HG03095 (cell line): Measurements from ENCODE around the gene GRIK3.
"Not testable (repeated sequence)": the region's sequence is repeated elsewhere in the genome, so short reads cannot be mapped to it uniquely, and the experiment has no call there.

ENCODE experiments used
- ATAC-seq: cut with Tn5 transposase; IDR thresholded peaks from one replicate; pipeline ENCODE4 v1.9.1; 2021; ENCODE audit warnings: moderate library complexity; ENCODE audit not compliant: unreplicated experiment

Gene GRIK3

GRCh38 chr1:37034121-37035013, at the start of gene GRIK3:
TSS of gene GRIK3 (minus strand) at chr1:37034515. CDS start at chr1:37034108, 407 bp downstream.
- ATAC-seq = no peak

DNA sequence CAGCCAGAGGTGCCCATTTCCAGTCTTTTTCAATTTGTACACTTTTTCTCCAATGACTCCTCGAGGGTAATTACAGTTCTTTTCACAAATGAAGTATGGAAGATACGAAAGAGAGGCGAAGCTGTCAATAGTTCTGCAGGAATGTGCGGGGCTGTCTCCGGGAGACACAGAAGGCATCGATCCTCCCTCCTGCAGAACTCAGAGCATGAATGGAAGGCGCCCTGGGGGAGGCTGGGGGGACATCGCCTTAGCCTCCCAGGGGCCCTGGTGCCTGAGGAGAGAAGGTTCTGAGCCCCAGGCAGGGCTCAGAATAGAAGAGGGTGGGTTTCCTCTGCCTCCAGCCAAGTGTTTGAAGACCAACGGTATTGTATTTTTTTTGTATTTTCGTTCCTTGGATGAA, 49.7 kb upstream of the GRIK3 start:
- ATAC-seq = no peak

DNA sequence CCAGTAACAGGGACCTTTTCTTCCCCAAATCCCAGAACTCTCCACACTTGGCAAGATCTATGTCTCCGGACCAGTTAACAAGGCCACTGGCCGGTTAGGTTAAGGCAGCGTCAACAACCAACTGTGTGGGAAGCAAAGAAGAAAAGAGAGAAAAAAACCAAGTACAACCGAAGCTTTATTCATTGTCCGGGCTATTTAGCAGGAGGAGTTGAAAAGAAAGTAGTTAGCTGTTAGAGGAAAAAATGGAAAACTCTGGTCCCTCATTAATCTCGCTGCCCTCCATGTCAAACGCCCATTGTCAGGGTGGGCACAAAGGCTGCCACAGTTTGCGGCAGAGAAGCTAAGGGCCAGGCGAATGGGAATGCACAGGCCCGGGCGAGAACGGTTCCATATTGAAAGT, 49.3 kb upstream of the GRIK3 start:
- no peak for ATAC-seq

GRCh38 chr1:37080296-37080986, 46.1 kb upstream of the GRIK3 start:
- ATAC-seq = not testable (repeated sequence)

GRCh38 chr1:37078866-37079265, 44.6 kb upstream of the GRIK3 start:
- ATAC-seq = no peak

DNA sequence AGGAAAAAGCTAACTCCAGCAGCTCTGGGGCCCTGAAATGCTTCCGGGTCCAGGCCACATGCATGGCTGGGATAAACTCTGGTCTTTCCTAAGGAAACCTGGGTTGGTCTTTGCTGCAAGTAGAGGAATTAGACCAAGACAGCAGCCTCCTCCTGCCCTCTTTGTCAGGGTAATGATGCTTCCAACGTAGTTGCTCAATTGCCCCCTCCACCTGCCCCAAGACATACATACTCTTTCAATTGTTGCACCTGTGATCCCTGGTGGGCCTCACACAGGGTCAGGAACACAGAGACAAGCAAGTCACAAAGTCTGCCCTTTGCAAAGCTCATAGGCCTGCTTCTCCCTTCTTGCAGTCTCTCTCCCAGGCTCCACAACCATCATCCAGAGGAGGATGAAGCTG, 41.9 kb upstream of the GRIK3 start:
- no peak for ATAC-seq

DNA sequence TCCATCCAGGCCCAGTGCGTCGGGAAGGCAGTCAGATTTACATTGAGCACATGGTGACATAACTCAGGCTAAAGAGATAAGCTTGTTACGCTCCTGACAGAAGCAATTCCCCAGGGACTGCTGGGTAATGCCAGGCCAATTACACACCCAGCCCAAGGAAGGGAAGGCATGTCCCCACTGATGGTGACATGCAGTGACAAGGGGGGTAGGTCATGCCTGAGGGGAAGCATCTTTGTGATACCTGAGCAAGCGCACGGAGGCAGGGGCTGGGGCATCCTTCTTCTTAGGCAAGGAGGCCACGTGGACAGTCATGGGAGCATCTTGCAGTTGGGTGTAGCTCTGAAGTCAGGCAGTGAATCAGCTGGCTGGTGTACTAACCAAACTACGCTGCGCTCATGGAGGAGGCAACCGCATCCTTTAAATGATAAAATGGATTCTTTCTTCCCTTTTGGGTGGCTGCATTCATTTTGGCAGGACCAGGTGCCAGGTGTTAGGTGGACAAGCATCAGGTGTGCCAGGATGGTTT, 39.6 kb upstream of the GRIK3 start:
- ATAC-seq = no peak

GRCh38 chr1:37073152-37073853, 39.0 kb upstream of the GRIK3 start:
- ATAC-seq = no peak

DNA sequence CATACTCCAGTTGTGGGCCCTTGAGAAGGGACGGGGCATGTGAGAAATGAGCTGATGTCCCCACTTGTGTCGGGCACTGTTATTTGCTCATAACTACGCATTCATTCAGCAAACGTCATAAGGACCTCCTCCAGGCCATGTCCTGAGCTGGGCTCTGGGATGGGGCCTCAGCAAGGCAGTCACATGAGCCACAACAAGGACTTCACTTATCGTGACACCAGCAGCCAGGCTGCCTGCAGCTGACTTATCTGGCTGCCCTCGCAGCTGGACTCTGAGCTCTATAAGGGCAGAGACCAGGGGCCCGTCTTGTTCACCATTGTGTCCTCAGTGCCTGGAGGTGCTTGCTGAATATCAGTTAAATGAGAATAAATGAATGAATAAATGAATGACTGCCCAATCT, 37.5 kb upstream of the GRIK3 start:
- ATAC-seq = no peak

- ATAC-seq = no peak
Observed at GRCh38 chr1:37070126-37070525, 35.8 kb upstream of the GRIK3 start.

DNA sequence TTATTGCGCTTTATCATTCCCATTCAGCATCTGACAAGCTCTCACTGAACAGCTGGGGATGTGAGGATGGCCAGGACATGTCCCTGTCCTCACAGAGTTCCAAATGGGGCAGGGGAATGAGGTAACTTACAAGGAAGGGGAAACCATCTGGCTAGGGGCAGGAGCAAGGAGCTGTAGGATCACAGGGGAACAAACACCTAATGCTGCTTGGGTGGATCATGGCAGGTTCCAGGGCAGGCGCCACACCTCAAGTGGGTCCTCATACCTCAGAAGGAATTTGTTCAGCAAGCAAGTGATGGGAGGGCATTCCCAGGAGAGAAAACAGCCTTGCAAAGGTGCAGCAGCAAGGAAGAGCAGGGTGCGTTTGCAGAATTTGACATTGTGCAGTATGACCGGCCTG, 35.1 kb upstream of the GRIK3 start:
- ATAC-seq = no peak

- ATAC-seq = no peak
Observed at GRCh38 chr1:37068897-37069296, 34.6 kb upstream of the GRIK3 start.

DNA sequence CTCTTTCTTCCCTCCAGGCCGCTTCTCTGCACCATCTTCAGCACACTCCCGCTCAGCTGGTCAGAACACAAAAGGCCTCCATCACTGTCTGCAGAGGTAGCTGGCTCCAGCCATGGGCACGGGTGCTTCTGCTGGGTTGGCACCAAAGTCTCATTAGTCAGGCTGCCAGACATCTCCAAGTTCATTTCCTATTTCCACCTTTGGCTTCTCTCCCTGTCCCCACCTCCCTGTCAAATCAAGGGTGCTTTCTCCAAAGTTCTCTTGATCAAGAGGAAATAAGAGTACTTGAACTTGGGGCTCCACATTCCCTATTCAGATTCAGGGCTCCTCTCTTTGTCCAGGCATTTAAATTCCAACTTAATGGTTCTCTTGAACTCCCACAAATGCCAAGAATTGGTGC, 33.9 kb upstream of the GRIK3 start:
- no peak for ATAC-seq

DNA sequence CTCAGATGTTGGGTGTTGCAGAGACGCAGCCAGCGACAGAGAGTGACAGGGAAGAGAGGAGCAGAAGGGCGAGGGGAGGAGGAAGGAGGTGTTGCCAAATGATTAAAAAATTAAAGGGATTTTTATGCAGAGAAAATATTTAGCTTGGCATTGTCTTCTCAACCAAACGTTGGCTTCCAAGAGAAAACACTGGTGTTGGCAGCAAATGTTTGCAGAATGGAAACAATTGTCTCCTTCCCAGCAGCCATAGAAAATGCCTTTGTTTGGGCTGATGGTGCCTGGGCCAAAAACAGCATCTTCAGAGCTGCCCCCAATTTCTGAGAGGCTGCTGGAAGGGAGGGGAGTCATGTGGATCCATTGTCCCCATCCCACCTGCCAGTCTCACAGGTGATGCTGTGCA, 29.7 kb upstream of the GRIK3 start:
- no peak for ATAC-seq

DNA sequence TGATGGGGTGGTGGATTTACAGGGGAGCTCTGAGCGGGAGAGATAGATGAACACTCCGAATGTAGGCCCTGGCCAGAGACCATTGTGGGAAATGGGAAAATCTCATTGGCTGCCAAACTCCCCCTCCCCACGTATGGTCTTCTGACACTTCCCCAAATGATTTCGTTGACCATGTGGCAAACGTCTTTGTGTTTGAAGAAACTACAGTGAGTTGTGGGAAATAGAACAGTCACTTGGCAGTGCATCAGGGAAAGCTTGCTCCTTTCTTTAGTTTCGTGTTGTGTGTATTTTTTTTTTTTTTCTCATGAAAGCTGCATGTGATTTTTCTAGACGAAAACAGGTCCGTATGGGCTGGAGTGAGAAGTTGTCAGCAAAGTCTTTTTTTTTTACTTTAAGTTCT, 25.0 kb upstream of the GRIK3 start:
- no peak for ATAC-seq

DNA sequence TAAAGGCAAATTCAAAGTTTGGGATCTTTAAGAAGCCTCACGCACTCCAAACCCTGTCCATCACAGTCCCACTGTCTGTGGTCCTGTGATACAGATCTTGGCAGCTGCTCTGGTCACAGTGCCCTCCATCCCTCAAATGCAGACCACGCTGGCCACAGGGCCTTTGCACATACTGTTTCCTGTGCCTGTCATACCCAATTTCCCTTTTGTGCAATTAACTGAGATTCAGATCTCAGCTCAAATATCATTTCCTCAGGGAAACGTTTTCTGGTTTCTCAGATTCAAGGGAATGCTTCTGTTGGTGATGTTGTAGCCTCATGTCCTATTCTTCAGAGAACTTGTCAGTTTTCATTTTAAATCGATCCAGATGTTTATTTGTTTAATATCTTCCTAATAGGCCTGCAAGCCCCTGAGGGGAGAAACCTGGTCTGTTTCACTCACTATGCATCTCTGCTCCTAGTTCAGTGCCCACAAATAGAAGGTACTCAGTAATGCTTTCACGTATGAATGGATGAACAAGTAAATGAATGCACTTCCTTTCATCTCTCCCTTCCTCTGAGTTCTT, 24.2 kb upstream of the GRIK3 start:
- ATAC-seq = no peak

DNA sequence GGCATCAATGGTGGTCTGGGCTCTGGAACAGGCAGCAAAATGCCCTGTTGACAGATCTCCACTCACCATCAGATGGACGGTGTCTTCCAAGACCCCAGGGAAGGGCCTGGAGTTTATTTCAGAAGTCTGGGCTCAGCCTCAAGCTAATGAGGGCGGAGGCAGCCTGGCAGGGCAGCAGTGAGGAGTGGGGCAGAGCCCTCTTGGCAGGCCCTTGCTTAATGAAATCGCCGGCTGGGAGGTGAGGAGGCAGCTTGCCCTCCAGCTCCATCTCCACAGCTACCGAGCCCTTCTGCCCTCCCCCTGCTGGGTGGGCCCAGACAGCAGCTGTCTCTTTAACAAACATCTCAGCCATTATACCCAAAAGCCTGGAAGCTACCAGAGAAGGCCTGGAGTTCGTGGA, 22.0 kb upstream of the GRIK3 start:
- no peak for ATAC-seq

DNA sequence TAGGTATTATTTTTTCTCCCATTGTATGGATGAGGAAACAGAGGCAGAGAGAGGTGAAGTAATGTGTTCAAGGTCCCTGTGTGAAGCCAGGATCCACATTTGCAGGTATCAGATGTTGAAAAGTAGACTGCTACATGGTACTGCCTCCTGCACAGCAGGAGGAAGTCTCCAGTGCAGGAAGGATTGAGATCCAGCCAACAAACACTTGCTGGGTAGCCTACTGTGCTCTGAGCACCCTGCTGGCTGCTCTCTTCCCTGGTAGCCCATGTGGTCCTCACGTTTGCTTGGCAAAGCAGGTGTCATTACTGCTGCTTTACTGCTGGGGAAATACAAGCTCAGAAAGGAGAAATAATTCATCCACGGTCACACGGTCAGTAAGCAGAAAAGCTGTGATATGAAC, 21.3 kb upstream of the GRIK3 start:
- ATAC-seq = no peak

GRCh38 chr1:37053173-37053572, 18.9 kb upstream of the GRIK3 start:
- ATAC-seq = no peak

- ATAC-seq = no peak
Observed at GRCh38 chr1:37052120-37052519, 17.8 kb upstream of the GRIK3 start.

DNA sequence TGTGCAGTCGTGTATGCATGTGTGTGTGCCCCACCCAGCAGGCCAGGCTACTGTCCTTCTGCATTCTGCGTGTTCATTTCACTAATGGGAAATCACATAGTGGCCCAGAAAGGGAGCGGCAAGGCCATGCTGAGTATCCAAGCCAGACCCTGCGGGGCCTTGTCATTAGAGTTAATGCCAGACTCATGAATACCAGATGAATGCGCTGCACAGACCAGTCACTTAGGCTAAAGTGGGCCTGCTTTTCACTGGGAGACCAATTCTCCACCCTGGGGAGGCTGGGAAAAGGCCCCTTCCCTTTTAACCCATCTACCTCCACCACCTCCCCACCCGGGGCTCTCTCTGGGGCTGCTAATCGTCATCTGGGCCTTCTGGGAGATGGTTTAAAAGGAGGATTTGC, 17.0 kb upstream of the GRIK3 start:
- ATAC-seq = no peak
